HepG2 (cell line): ENCODE results near the gene BRD1. TPM values are rescaled to one million over a fixed set of nuclear protein-coding genes. Genes with fewer than 3 reads are reported as not detected.

ENCODE experiments used
- ATAC-seq: fragments of 200-7000 bp; cut with Tn5 transposase; 3 replicates; pipeline ENCODE4 v1.9.1; 2020; ENCODE audit warnings: mild to moderate bottlenecking, moderate library complexity
- BruUV-seq: library from RNA; stranded (reverse); fragments of 400-500 nt; replicated peaks from 2 replicates; lab custom pipeline; 2021; lab: Mats Ljungman, UMichigan
- CTCF ChIA-PET: fragments of 300-600 bp; formaldehyde crosslinking; extraction: SDS; loops from one replicate; lab custom pipeline; 2021; ENCODE audit warnings: low total read pairs, inconsistent platforms, low intra/inter-chr PET ratio; lab: Yijun Ruan, JAX
- POLR2A ChIA-PET: fragments of 350-600 bp; sonication (Branson Sonifier 250); formaldehyde crosslinking; loops from one replicate; lab custom pipeline; 2020; ENCODE audit warnings: antibody characterized with exemption, inconsistent platforms; lab: Yijun Ruan, JAX
- DNase-seq: peaks from one replicate; pipeline ENCODE4 v3.0.0-alpha.2; 2015; ENCODE audit warnings: low spot score
- FAIRE-seq: peaks from 3 replicates; lab custom pipeline; 2011; peaks lifted over from hg19 to GRCh38; lab: Jason Lieb, UNC
- H2AFZ ChIP-seq: one replicate; pipeline ENCODE4 v1.6.1; 2011; ENCODE audit warnings: low read length, inconsistent platforms
- H3K27ac ChIP-seq: fragments of 300-600 bp; 3 replicates; pipeline ENCODE4 v1.8.0; 2011; ENCODE audit warnings: mixed run types, mild to moderate bottlenecking, mixed read lengths, low read length, inconsistent platforms; ENCODE audit not compliant: insufficient read depth; ENCODE audit errors: extremely low read length
- H3K27me3 ChIP-seq, 2 experiments: fragments of 200-600 bp in 1 of 2; 2 replicates in 1 of 2; 3 replicates in 1 of 2; pipeline versions ENCODE4 v1.6.0 to v1.8.0; 2011; ENCODE audit warnings: low read length in 2 of 2, mild to moderate bottlenecking in 2 of 2, moderate library complexity in 2 of 2, inconsistent platforms in 1 of 2; ENCODE audit not compliant: insufficient read depth in 2 of 2, control insufficient read depth in 1 of 2
- H3K36me3 ChIP-seq, 2 experiments: fragments of 200-600 bp in 1 of 2; replicated peaks in 1 of 2; 2 replicates in 1 of 2; 3 replicates in 1 of 2; pipeline versions ENCODE4 v1.5.1 to v1.8.0; 2011; ENCODE audit warnings: low read length in 2 of 2, inconsistent platforms in 1 of 2; ENCODE audit not compliant: insufficient read depth in 2 of 2, control insufficient read depth in 1 of 2
- H3K4me1 ChIP-seq: 2 replicates; pipeline ENCODE4 v1.5.1; 2012; ENCODE audit warnings: low read length, inconsistent platforms; ENCODE audit not compliant: insufficient read depth
- H3K4me2 ChIP-seq: 2 replicates; pipeline ENCODE4 v1.6.0; 2011; ENCODE audit warnings: low read depth, low read length, inconsistent platforms
- H3K4me3 ChIP-seq, 3 experiments: fragments of 200-600 bp in 1 of 3; sonication (generic), shearing (Covaris generic) in 1 of 3; replicated peaks in 1 of 3; 2 replicates each; pipeline ENCODE4 v1.5.1; 2011 to 2016; ENCODE audit warnings: low read length in 3 of 3, inconsistent platforms in 2 of 3, low read depth in 2 of 3, mild to moderate bottlenecking in 2 of 3, control low read depth in 1 of 3, mixed read lengths in 1 of 3; ENCODE audit not compliant: insufficient read depth in 1 of 3
- H3K79me2 ChIP-seq: one replicate; pipeline ENCODE4 v1.6.1; 2011; ENCODE audit warnings: low read length, inconsistent platforms; ENCODE audit not compliant: insufficient read depth
- H3K9ac ChIP-seq: 2 replicates; pipeline ENCODE4 v1.6.0; 2011; ENCODE audit warnings: mild to moderate bottlenecking, low read depth, low read length, inconsistent platforms; ENCODE audit not compliant: insufficient read depth
- H3K9me3 ChIP-seq: 2 replicates; pipeline ENCODE4 v1.5.1; 2012; ENCODE audit warnings: mild to moderate bottlenecking, low read length
- H4K20me1 ChIP-seq: 2 replicates; pipeline ENCODE4 v1.6.0; 2011; ENCODE audit warnings: inconsistent platforms, mild to moderate bottlenecking, low read length, moderate library complexity; ENCODE audit not compliant: insufficient read depth
- AGO2 ChIP-seq: fragments of 200-400 bp; formaldehyde crosslinking; optimal IDR thresholded peaks from 2 replicates; pipeline ENCODE3; 2017; ENCODE audit warnings: mild to moderate bottlenecking, low read depth, low read length, moderate library complexity
- CHD2 ChIP-seq: IDR thresholded peaks from 2 replicates; pipeline ENCODE4 v1.6.1; 2011; ENCODE audit warnings: low read depth, low read length, improper control_type of control experiment
- RBM22 ChIP-seq: fragments of 200-400 bp; formaldehyde crosslinking; optimal IDR thresholded peaks from 2 replicates; pipeline ENCODE3; 2017; ENCODE audit warnings: mild to moderate bottlenecking, low read length, moderate library complexity
- ZFP1 ChIP-seq: IDR thresholded peaks from 2 replicates; pipeline ENCODE4 v1.6.1; 2016
- WGBS: methylation state at CpG from one replicate; pipeline ENCODE4 v1.1.6; 2017; ENCODE audit warnings: low lambda C conversion rate; 5-methylcytosine and 5-hydroxymethylcytosine counted together
- in situ Hi-C: cut with HindIII; loops from 2 replicates; pipeline ENCODE4 v1.10.0; 2017; ENCODE audit warnings: low pct_unique_long_range_greater_than_20kb; ENCODE audit not compliant: extremely low pct_ligation_motif_present
- intact Hi-C: fragments of 100-400 bp; cut with micrococcal nuclease; formaldehyde crosslinking; loops from one replicate; pipeline ENCODE4 v1.10.0; 2022; ENCODE audit not compliant: unreplicated experiment
- polyA plus RNA-seq, 8 experiments: library from polyadenylated mRNA; depleted of rRNA in 3 of 8; stranded (reverse) in 7 of 8; unstranded in 1 of 8; fragments of >200 nt; fragmentation: Illumina TruSeq in 4 of 8; extraction: Trizol in 4 of 8; gene quantifications; 2 replicates each; pipeline versions ENCODE4 v1.2.1 to v1.2.3, GENCODE V29; 2011 to 2016; ENCODE audit warnings: low read depth in 4 of 8, missing spikeins in 1 of 8, mixed read lengths in 1 of 8; ENCODE audit not compliant: insufficient read depth in 1 of 8
- total RNA-seq, 5 experiments: library from RNA; depleted of rRNA; stranded (reverse); fragments of >200 nt; fragmentation: Illumina TruSeq; extraction: Trizol; gene quantifications; 2 replicates each; pipeline ENCODE4 v1.2.3, GENCODE V29; 2016; ENCODE audit warnings: low read depth in 1 of 5

The BRD1 gene
- total and polyA plus RNA-seq, 2 of the 13 experiments (the other 11 are each of a cell fraction or from before 2014, with no cell fraction given), result 5.1 to 12.0 TPM

DNA sequence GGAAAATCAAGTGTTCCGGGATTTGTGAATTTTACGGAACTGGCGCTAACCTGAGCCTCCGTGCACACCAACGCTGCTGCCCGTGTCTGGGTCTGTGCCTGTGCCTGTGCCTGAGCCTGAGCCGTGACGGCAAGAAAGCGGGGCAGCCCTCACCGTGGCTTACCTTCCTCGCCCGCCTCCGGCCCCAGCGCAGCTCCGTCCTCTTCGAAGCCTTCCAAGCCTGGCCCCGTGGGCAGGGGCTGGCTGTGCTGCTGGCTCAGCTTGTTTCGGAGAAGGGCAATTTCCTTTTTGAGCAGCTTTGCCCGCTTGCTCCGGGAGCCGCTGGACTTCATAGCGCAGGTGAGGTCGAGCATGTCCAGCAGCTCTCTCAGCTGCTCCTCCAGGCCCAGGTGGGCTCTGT is 33.8 kb downstream of the BRD1 start:
- H3K4me2 ChIP-seq, result no peak overlapping the region
- H3K4me3 ChIP-seq, result no peak overlapping the region
- CTCF ChIA-PET, result no interaction called here
- POLR2A ChIA-PET, result no interaction called here
- 99% methylated on average over 22 of the region's 23 CpGs for WGBS
- peaks cover 58 to 96% of the 10 kb centered on the region in 2 experiments for H3K36me3 ChIP-seq
- FAIRE-seq, result no peak
- no peak for DNase-seq
- no peak overlapping the region for H3K9ac ChIP-seq
- no peaks in the 10 kb centered on the region for H3K27me3 ChIP-seq
- intact Hi-C loops, result no loop called here
- in situ Hi-C loops, result no loop called here
- TF ChIP-seq AGO2, result peak; percentile 40
- TF ChIP-seq ZFP1, result no peak
- no peak overlapping the region for H3K27ac ChIP-seq
- peaks cover 28% of the 10 kb centered on the region for H3K79me2 ChIP-seq
- peaks cover 17% of the 10 kb centered on the region for H3K4me1 ChIP-seq
- peaks cover 25% of the 10 kb centered on the region; the same call in 1 of the 2 replicates for H4K20me1 ChIP-seq
- H3K9me3 ChIP-seq, result no peaks in the 10 kb centered on the region
- no peak overlapping the region for H2AFZ ChIP-seq
- no TSS peak for BruUV-seq
- ATAC-seq, result no peak

DNA sequence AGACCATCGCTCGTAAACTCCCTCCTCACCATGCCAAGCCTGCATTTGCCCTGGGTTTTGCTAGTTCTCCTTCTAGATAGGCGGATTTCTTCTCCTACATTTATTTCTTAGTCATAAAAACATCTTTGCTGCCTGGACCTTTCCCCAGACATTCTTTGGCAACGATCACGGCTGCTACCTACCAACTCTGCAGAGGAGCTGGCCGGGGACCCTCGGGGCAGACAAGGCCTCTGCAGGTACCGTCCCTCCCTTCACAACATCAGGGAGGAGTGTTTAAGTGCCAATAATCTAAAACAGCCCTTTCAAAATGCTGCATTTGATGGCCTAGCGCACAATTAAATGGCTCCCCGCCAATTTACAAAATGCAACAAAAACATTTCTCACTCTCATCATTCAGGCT is 34.4 kb downstream of the BRD1 start:
- no peak for FAIRE-seq

More for the DNA sequence above, 34.4 kb downstream of the BRD1 start:
- Histone ChIP-seq H4K20me1 (peaks cover 31% of the 10 kb centered on the region; the same call in 1 of the 2 replicates), H2AFZ (no peak overlapping the region), H3K4me1 (peaks cover 23% of the 10 kb centered on the region), H3K4me3 (no peak overlapping the region), H3K9me3 (no peaks in the 10 kb centered on the region), H3K9ac (no peak overlapping the region), H3K27ac (no peak overlapping the region), H3K79me2 (peaks cover 26% of the 10 kb centered on the region), H3K4me2 (no peak overlapping the region), H3K36me3 (peaks cover 54 to 96% of the 10 kb centered on the region in 2 experiments), H3K27me3 (no peaks in the 10 kb centered on the region)
- CTCF ChIA-PET, result no interaction called here
- ATAC-seq, result no peak
- intact Hi-C loops, result no loop called here
- no TSS peak for BruUV-seq
- DNase-seq, result no peak
- WGBS, result 96% methylated on average over 10 of the region's 10 CpGs
- TF ChIP-seq RBM22 (peak; percentile 65), CHD2 (no peak)
- in situ Hi-C loops, result no loop called here
- POLR2A ChIA-PET, result no interaction called here
